Astrocyte (in vitro differentiated cells and primary cell): ENCODE data around the gene THAP2.

Experiments
- EZH2 ChIP-seq: IDR thresholded peaks from 2 replicates; pipeline ENCODE4 v1.6.1; 2012; ENCODE audit warnings: mild to moderate bottlenecking, low read length, inconsistent platforms; ENCODE audit not compliant: insufficient read depth
- TF ChIP-seq, protein P1 (sequence below): IDR thresholded peaks from 2 replicates; pipeline ENCODE4 v1.5.1; 2011; ENCODE audit warnings: low read depth, mild to moderate bottlenecking, inconsistent platforms, low read length, moderate library complexity; ENCODE audit not compliant: insufficient read depth

GRCh38 chr12:71666259-71666658 is 2.2 kb downstream of the THAP2 start:
- TF ChIP-seq, protein P1, sequence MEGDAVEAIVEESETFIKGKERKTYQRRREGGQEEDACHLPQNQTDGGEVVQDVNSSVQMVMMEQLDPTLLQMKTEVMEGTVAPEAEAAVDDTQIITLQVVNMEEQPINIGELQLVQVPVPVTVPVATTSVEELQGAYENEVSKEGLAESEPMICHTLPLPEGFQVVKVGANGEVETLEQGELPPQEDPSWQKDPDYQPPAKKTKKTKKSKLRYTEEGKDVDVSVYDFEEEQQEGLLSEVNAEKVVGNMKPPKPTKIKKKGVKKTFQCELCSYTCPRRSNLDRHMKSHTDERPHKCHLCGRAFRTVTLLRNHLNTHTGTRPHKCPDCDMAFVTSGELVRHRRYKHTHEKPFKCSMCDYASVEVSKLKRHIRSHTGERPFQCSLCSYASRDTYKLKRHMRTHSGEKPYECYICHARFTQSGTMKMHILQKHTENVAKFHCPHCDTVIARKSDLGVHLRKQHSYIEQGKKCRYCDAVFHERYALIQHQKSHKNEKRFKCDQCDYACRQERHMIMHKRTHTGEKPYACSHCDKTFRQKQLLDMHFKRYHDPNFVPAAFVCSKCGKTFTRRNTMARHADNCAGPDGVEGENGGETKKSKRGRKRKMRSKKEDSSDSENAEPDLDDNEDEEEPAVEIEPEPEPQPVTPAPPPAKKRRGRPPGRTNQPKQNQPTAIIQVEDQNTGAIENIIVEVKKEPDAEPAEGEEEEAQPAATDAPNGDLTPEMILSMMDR = no peak
- no peak for TF ChIP-seq EZH2
